GM21529 (cell line): ENCODE data around the gene STEAP2.
"Not testable (repeated sequence)": the region's sequence is repeated elsewhere in the genome, so short reads cannot be mapped to it uniquely, and the experiment has no call there.

Experiments used
- ATAC-seq: cut with Tn5 transposase; IDR thresholded peaks from one replicate; pipeline ENCODE4 v1.9.1; 2021; ENCODE audit not compliant: unreplicated experiment

STEAP2 gene

GRCh38 chr7:90232430-90232829 lies 20.9 kb downstream of the STEAP2 start:
- ATAC-seq = no peak

DNA sequence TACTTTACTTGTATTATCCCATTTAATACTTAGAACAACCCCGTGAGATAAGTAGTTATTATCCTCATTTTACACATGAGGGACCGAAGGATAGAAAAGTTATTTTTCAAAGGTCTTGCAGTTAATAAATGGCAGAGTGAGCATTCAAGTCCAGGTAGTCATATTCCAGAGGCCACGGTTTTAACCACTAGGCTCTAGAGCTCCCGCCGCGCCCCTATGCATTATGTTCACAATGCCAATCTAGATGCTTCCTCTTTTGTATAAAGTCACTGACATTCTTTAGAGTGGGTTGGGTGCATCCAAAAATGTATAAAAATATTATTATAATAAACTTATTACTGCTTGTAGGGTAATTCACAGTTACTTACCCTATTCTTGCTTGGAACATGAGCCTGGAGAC lies 22.0 kb downstream of the STEAP2 start:
- ATAC-seq = no peak

DNA sequence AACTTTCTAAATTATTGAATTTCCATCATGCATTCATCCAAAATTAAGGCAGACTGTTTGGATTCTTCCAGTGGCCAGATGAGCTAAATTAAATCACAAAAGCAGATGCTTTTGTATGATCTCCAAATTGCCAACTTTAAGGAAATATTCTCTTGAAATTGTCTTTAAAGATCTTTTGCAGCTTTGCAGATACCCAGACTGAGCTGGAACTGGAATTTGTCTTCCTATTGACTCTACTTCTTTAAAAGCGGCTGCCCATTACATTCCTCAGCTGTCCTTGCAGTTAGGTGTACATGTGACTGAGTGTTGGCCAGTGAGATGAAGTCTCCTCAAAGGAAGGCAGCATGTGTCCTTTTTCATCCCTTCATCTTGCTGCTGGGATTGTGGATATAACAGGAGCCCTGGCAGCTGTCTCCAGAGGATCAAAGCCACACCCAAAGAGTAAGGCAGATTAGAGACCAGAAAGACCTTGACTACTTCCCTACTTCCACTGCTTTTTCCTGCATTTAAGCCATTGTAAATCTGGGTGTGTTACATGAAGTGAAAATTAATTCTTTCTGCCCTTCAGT lies 25.3 kb downstream of the STEAP2 start:
- ATAC-seq = no peak

DNA sequence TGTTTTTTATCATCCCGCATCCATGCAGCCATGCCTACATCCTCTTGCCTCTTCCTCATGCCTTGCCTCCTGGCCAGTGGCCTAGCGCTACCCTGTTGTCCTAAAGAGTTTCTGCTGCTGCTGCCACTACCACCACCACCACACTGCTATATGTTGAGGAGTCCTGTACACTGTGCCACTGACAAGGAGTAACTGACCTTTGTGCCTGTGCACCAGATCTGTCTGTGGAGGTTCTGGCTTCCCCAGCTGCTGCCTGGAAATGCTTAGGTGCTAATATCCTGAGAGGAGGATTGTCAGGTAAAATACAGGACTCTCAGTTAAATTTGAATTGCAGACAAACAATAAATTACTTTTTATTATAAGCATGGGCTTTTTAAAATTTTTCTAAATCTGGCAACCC lies 26.5 kb downstream of the STEAP2 start:
- ATAC-seq = no peak

DNA sequence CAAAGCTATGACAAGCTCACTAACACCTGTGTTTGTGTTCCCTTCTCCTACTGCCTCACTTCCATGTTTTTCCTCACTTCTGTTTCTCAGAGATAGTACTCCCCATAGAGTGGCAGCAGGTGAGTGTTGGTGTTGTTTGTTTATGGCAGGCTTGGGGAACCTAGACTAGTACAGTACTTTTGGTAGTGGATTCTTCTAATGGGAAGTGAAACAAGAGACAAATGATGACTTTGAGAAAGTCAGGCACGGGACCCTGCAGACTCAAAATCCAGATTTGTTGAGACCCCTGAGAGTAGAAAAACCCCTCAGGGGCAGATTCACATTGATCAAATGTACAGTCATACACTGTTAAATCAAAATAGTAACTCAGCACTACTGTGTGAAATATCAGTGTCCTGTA lies 27.0 kb downstream of the STEAP2 start:
- ATAC-seq = no peak

GRCh38 chr7:90239050-90239449 lies 27.5 kb downstream of the STEAP2 start:
- no peak for ATAC-seq

- ATAC-seq = no peak
Observed at GRCh38 chr7:90239625-90240228, 28.2 kb downstream of the STEAP2 start.

- ATAC-seq = peak; percentile 61
Observed at GRCh38 chr7:90242369-90243168, 31.0 kb downstream of the STEAP2 start.

- no peak for ATAC-seq
Observed at GRCh38 chr7:90243556-90243955, 32.0 kb downstream of the STEAP2 start.

- ATAC-seq = no peak
Observed at GRCh38 chr7:90244565-90244908, 33.0 kb downstream of the STEAP2 start.

GRCh38 chr7:90244909-90245851 lies 33.6 kb downstream of the STEAP2 start, which contains the start of gene CFAP69:
Gene CFAP69, plus strand, starts transcription at chr7:90245174. Its CDS starts 251 bp downstream, at chr7:90245425.
- ATAC-seq = peak; percentile 85

GRCh38 chr7:90246171-90246570 lies 34.6 kb downstream of the STEAP2 start:
- ATAC-seq = no peak

GRCh38 chr7:90248706-90249105 lies 37.2 kb downstream of the STEAP2 start:
- no peak for ATAC-seq

DNA sequence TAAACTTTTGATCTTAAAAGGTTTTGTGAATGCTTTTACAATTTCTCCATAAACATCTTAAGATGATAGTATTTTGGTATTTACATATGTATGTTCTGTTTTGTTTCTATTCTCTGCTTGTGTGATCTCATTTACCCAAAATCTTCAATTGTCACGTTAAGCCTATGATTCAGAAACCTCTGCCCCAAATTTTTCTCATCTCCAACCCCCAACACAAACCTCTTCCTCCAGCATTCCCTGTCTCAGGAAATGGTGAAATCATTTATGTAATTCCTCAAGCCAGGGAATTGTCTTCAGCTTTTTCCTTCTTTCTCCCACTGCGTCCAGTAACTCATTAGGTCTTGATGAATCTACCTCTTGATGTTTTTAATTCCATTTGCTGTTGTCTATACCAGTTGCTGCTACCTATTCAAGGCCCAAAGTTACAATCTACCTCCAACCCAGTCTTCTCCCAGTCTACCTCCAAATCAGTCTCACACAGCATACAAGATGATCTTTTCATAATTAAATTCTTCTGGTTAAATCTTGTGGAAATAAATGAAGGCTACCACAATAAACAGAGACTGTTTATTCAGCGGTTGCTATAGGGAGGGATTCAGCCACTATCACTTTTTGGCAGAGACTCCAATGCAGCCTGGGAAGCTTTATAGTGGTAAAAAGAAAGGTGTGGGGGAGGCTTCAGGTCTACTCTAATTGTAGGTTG lies 39.2 kb downstream of the STEAP2 start:
- no peak for ATAC-seq

DNA sequence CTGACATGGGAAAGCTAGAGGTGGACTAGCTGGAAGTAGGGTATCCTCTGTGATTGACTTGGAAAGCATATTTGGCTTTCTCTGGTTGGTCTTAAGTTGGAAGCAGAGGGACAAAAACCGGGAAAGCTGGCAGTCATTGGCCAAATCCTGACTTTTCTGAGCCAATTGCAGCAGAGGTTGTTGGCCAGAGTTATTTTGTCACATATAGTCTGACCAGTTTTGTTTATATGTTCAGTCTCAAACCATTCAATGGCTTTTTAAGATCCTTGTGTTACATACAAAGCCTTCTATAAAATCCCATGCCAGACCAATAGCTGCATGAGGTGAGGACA lies 39.7 kb downstream of the STEAP2 start:
- ATAC-seq = no peak

DNA sequence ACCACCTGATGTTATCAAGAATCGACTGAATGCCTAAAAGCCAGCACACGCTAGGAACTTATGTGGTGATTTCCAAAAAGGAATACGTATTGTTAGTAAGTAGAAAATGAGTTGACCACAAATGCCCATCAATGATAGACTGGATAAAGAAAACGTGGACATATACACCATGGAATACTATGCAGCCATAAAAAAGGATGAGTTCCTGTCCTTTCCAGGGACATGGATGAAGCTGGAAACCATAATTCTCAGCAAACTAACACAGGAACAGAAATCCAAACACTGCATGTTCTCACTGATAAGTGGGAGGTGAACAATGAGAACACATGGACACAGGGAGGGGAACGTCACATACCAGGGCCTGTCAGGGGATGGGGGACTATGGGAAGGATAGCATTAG lies 44.5 kb downstream of the STEAP2 start:
- not testable (repeated sequence) for ATAC-seq

DNA sequence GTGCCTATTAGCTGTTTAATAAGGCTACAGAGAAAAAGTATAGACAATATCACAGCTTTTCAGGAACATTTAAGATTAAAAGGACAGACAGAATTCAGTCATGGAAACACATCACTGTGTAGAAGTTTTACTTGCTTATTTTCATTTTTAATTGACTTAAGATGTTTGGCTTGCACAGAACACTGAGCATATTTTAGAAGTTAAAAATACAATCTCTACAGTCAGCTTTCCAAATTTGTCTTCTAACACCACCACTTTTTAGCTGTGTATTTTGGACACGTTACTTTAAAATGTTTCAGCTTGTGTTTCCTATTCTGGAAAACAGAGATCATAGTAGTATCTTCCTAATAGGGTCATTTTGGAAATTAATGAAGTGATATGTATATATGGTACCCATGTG lies 45.2 kb downstream of the STEAP2 start:
- no peak for ATAC-seq

DNA sequence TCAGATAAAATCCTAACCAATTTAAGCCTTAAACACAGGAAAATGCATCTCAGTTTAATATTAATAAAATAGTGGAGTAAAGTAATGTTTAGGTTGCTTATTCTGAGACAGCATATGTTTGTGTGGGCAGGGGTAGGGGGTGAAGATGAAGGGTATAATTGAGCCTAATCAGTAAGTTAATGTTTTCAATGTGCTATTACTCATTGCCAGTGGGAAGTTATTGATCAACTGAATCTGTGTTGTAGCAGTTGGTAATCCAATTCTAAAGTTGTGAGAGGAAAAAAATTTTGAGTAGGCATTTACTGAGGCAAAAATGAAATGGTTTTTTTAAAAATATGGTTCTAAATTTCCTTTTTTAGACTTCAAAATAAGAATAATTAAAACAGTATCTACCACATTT lies 49.9 kb downstream of the STEAP2 start:
- no peak for ATAC-seq

DNA sequence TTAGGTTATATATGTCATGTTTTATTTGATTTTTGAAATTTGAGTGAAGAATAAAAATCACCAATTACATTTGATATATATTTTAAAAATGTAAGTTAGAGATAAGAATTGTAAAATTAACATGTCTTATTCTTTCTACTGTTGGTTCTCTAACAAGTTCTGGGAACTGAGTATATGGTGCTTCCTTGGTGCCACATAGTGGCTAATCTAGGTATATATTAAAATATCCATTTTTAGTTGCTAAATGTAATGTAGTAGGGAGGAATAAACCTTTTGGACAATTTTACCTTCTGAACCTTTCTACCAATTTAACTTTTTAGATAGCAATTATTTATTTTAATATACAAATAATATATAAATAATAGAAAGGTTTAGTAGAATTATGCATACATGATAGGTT lies 50.9 kb downstream of the STEAP2 start:
- ATAC-seq = peak; percentile 89

- ATAC-seq = no peak
Observed at GRCh38 chr7:90266808-90267207, 55.3 kb downstream of the STEAP2 start.
